Neural cell (in vitro differentiated cells): ENCODE measurements around the gene CTBP2. TPM values are rescaled to one million over a fixed set of nuclear protein-coding genes. Genes with fewer than 3 reads are reported as not detected.

ENCODE experiments used
- H2AFZ ChIP-seq: fragments of 200-600, 300-800 bp; sonication (generic), shearing (Covaris generic); 2 replicates; pipeline ENCODE4 v1.6.0; 2014; ENCODE audit warnings: low read depth, mild to moderate bottlenecking, antibody characterized with exemption, low read length, moderate library complexity
- H3F3A ChIP-seq: fragments of 200-600 bp; shearing (Covaris generic); 2 replicates; pipeline ENCODE4 v1.6.1; 2016; ENCODE audit warnings: mild to moderate bottlenecking, moderate library complexity, mixed read lengths, antibody characterized with exemption, low read length; ENCODE audit not compliant: insufficient read depth, poor library complexity, severe bottlenecking
- H3K27ac ChIP-seq: fragments of 200-600, 300-800 bp; sonication (generic), shearing (Covaris generic); 2 replicates; pipeline ENCODE4 v1.5.1; 2014; ENCODE audit warnings: mild to moderate bottlenecking, low read length, moderate library complexity
- H3K27me3 ChIP-seq: fragments of 300-800, 200-600 bp; sonication (generic), shearing (Covaris generic); 2 replicates; pipeline ENCODE4 v1.6.0; 2014; ENCODE audit warnings: mild to moderate bottlenecking, low read depth, low read length, moderate library complexity; ENCODE audit not compliant: insufficient read depth
- H3K36me3 ChIP-seq: fragments of 300-800, 200-600 bp; sonication (generic), shearing (Covaris generic); 2 replicates; pipeline ENCODE4 v1.5.1; 2014; ENCODE audit warnings: mild to moderate bottlenecking, antibody characterized with exemption, low read length, moderate library complexity; ENCODE audit not compliant: insufficient read depth
- H3K4me2 ChIP-seq: fragments of 300-800, 200-600 bp; sonication (generic), shearing (Covaris generic); 2 replicates; pipeline ENCODE4 v1.6.0; 2014; ENCODE audit warnings: mild to moderate bottlenecking, low read length
- H3K4me3 ChIP-seq: fragments of 300-800, 200-600 bp; sonication (generic), shearing (Covaris generic); 2 replicates; pipeline ENCODE4 v1.5.1; 2014; ENCODE audit warnings: mild to moderate bottlenecking, low read length, moderate library complexity
- H3K79me2 ChIP-seq: fragments of 200-600 bp; shearing (Covaris generic); replicated peaks from 2 replicates; pipeline ENCODE4 v1.6.0; 2014; ENCODE audit warnings: mild to moderate bottlenecking, low read length, moderate library complexity; ENCODE audit not compliant: insufficient read depth
- H3K9ac ChIP-seq: fragments of 300-800, 200-600 bp; sonication (generic), shearing (Covaris generic); 2 replicates; pipeline ENCODE4 v1.6.1; 2016; ENCODE audit warnings: mild to moderate bottlenecking, low read length, mixed read lengths
- H3K9me2 ChIP-seq: fragments of 200-600 bp; shearing (Covaris generic); 2 replicates; pipeline ENCODE4 v1.6.1; 2016; ENCODE audit warnings: mild to moderate bottlenecking, low read length, mixed read lengths; ENCODE audit not compliant: insufficient read depth
- H3K9me3 ChIP-seq: fragments of 200-600, 300-800 bp; sonication (generic), shearing (Covaris generic); 2 replicates; pipeline ENCODE4 v1.6.1; 2016; ENCODE audit warnings: mild to moderate bottlenecking, mixed run types, low read length, moderate library complexity, mixed read lengths
- H4K20me1 ChIP-seq: fragments of 200-600 bp; shearing (Covaris generic); 2 replicates; pipeline ENCODE4 v1.6.1; 2016; ENCODE audit warnings: mild to moderate bottlenecking, mixed run types; ENCODE audit not compliant: insufficient read depth
- EP300 ChIP-seq: fragments of 450-650 bp; conservative IDR thresholded peaks from 2 replicates; pipeline ENCODE4 v1.6.1; 2014; ENCODE audit warnings: antibody characterized with exemption, mild to moderate bottlenecking, moderate library complexity; ENCODE audit not compliant: poor library complexity, severe bottlenecking
- EZH2 ChIP-seq: fragments of 200-600, 300-800 bp; shearing (Covaris generic), sonication (generic); IDR thresholded peaks from 2 replicates; pipeline ENCODE4 v1.6.1; 2014; ENCODE audit warnings: antibody characterized with exemption, low read length, borderline replicate concordance, mild to moderate bottlenecking; ENCODE audit not compliant: insufficient read depth, poor library complexity, severe bottlenecking
- MXI1 ChIP-seq: fragments of 450-650 bp; conservative IDR thresholded peaks from 2 replicates; pipeline ENCODE4 v1.6.1; 2014; ENCODE audit warnings: antibody characterized with exemption, mild to moderate bottlenecking; ENCODE audit not compliant: poor library complexity, severe bottlenecking
- POLR2AphosphoS5 ChIP-seq: IDR thresholded peaks from 2 replicates; pipeline ENCODE4 v1.6.1; 2012
- RAD21 ChIP-seq: fragments of 450-650 bp; conservative IDR thresholded peaks from 2 replicates; pipeline ENCODE4 v1.6.1; 2014; ENCODE audit warnings: antibody characterized with exemption, mild to moderate bottlenecking, moderate library complexity
- SMC3 ChIP-seq: fragments of 450-650 bp; conservative IDR thresholded peaks from 2 replicates; pipeline ENCODE4 v1.6.1; 2014; ENCODE audit warnings: antibody characterized with exemption, mild to moderate bottlenecking, moderate library complexity; ENCODE audit not compliant: poor library complexity
- TAF1 ChIP-seq: IDR thresholded peaks from 2 replicates; pipeline ENCODE4 v1.6.1; 2012; ENCODE audit warnings: low read depth
- polyA plus RNA-seq: library from polyadenylated mRNA; depleted of rRNA; stranded (reverse); fragments of >200 nt; gene quantifications from 2 replicates; pipeline ENCODE4 v1.2.3, GENCODE V29; 2014
- TF ChIP-seq, protein P1 (sequence below): fragments of 450-650 bp; IDR thresholded peaks from 2 replicates; pipeline ENCODE4 v1.5.1; 2014; ENCODE audit warnings: antibody characterized with exemption, mild to moderate bottlenecking, moderate library complexity; ENCODE audit not compliant: poor library complexity, severe bottlenecking
- TF ChIP-seq, protein P2 (sequence below): IDR thresholded peaks from 2 replicates; pipeline ENCODE4 v1.6.1; 2012; ENCODE audit warnings: borderline replicate concordance

CTBP2 gene
- polyA plus RNA-seq, 1 donor from 2014 or later = 59.5 TPM

DNA sequence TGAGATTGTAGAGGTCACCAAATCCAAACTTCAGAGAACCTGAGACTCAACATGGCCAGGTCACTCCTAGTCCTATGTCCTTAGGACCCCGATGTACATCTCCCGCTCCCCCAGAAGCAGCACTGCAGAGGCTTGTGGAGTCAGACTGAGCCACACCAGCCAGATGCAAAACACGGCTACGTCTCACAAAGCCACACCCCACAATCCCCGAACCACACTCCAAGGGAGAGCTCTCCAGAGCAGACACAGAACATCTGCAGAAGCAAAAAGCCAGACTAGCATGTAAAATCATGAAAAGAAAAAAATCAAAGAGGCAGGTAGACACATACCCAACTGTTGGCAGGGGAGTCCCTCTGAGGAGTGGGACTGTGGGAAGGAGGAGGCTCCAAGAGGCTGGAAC lies 104.9 kb downstream of the CTBP2 start:
- H3K9me3 ChIP-seq = no peaks in the 10 kb centered on the region
- H3K27ac ChIP-seq = no peak overlapping the region
- H3K79me2 ChIP-seq = peaks cover 15% of the 10 kb centered on the region
- no peak for TF ChIP-seq SMC3
- no peak for TF ChIP-seq RAD21
- TF ChIP-seq, protein P1, sequence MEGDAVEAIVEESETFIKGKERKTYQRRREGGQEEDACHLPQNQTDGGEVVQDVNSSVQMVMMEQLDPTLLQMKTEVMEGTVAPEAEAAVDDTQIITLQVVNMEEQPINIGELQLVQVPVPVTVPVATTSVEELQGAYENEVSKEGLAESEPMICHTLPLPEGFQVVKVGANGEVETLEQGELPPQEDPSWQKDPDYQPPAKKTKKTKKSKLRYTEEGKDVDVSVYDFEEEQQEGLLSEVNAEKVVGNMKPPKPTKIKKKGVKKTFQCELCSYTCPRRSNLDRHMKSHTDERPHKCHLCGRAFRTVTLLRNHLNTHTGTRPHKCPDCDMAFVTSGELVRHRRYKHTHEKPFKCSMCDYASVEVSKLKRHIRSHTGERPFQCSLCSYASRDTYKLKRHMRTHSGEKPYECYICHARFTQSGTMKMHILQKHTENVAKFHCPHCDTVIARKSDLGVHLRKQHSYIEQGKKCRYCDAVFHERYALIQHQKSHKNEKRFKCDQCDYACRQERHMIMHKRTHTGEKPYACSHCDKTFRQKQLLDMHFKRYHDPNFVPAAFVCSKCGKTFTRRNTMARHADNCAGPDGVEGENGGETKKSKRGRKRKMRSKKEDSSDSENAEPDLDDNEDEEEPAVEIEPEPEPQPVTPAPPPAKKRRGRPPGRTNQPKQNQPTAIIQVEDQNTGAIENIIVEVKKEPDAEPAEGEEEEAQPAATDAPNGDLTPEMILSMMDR = no peak
- TF ChIP-seq, protein P2, sequence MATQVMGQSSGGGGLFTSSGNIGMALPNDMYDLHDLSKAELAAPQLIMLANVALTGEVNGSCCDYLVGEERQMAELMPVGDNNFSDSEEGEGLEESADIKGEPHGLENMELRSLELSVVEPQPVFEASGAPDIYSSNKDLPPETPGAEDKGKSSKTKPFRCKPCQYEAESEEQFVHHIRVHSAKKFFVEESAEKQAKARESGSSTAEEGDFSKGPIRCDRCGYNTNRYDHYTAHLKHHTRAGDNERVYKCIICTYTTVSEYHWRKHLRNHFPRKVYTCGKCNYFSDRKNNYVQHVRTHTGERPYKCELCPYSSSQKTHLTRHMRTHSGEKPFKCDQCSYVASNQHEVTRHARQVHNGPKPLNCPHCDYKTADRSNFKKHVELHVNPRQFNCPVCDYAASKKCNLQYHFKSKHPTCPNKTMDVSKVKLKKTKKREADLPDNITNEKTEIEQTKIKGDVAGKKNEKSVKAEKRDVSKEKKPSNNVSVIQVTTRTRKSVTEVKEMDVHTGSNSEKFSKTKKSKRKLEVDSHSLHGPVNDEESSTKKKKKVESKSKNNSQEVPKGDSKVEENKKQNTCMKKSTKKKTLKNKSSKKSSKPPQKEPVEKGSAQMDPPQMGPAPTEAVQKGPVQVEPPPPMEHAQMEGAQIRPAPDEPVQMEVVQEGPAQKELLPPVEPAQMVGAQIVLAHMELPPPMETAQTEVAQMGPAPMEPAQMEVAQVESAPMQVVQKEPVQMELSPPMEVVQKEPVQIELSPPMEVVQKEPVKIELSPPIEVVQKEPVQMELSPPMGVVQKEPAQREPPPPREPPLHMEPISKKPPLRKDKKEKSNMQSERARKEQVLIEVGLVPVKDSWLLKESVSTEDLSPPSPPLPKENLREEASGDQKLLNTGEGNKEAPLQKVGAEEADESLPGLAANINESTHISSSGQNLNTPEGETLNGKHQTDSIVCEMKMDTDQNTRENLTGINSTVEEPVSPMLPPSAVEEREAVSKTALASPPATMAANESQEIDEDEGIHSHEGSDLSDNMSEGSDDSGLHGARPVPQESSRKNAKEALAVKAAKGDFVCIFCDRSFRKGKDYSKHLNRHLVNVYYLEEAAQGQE = no peak
- no peak for TF ChIP-seq EP300
- no peak for TF ChIP-seq TAF1
- no peak for TF ChIP-seq POLR2AphosphoS5
- no peak for TF ChIP-seq MXI1
- no peak for TF ChIP-seq EZH2
- no peaks in the 10 kb centered on the region for H3F3A ChIP-seq
- no peaks in the 10 kb centered on the region for H3K36me3 ChIP-seq
- H3K4me2 ChIP-seq = no peak overlapping the region
- no peak overlapping the region for H3K4me3 ChIP-seq
- no peaks in the 10 kb centered on the region for H3K27me3 ChIP-seq
- H3K9me2 ChIP-seq = no peaks in the 10 kb centered on the region
- H4K20me1 ChIP-seq = no peaks in the 10 kb centered on the region
- no peak overlapping the region for H3K9ac ChIP-seq
- no peak overlapping the region for H2AFZ ChIP-seq

GRCh38 chr10:125054669-125055268 lies 105.6 kb downstream of the CTBP2 start:
- Histone ChIP-seq H3K4me3 (no peak overlapping the region), H3K4me2 (no peak overlapping the region), H4K20me1 (no peaks in the 10 kb centered on the region), H3K9me2 (no peaks in the 10 kb centered on the region), H3F3A (no peaks in the 10 kb centered on the region), H3K79me2 (peaks cover 15% of the 10 kb centered on the region), H2AFZ (no peak overlapping the region), H3K36me3 (no peaks in the 10 kb centered on the region), H3K9ac (no peak overlapping the region), H3K27me3 (no peaks in the 10 kb centered on the region), H3K27ac (no peak overlapping the region), H3K9me3 (no peaks in the 10 kb centered on the region)
- peak; percentile 8 for TF ChIP-seq POLR2AphosphoS5
- TF ChIP-seq MXI1 = no peak

DNA sequence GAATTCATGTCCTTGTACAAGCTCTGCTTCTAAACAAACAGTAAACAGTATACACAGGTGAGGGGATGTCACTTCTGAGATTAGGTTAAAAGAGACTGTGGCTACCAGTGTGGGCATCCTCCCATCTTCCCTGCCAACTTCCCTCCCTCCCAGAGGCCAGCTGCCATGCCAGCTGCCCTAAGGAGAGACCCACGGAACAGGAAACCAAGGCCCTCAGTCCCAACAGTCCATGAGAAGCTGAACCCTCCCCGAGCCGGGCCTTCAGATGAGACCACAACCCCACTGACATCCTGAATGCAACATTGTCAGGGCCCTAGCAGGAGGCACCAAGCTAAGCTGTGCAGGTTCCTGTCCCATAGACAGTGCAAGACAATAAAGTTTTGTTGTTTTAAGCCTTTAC lies 106.1 kb downstream of the CTBP2 start:
- H3K4me2 ChIP-seq = no peak overlapping the region
- H3K9me2 ChIP-seq = no peaks in the 10 kb centered on the region
- no peak overlapping the region for H3K9ac ChIP-seq
- H3K27ac ChIP-seq = no peak overlapping the region
- H3K79me2 ChIP-seq = peaks cover 15% of the 10 kb centered on the region
- no peaks in the 10 kb centered on the region for H4K20me1 ChIP-seq
- no peak overlapping the region for H2AFZ ChIP-seq
- no peak overlapping the region for H3K4me3 ChIP-seq
- no peaks in the 10 kb centered on the region for H3K9me3 ChIP-seq
- no peaks in the 10 kb centered on the region for H3K27me3 ChIP-seq
- TF ChIP-seq EP300 = no peak
- TF ChIP-seq, protein P1 = no peak
- no peak for TF ChIP-seq RAD21
- no peak for TF ChIP-seq EZH2
- TF ChIP-seq POLR2AphosphoS5 = no peak
- TF ChIP-seq MXI1 = no peak
- TF ChIP-seq, protein P2 = no peak
- no peak for TF ChIP-seq SMC3
- no peak for TF ChIP-seq TAF1
- no peaks in the 10 kb centered on the region for H3F3A ChIP-seq
- no peaks in the 10 kb centered on the region for H3K36me3 ChIP-seq
